Hepatocyte (in vitro differentiated cells): Measurements from ENCODE around the gene CNTN4. TPM values are rescaled to one million over a fixed set of nuclear protein-coding genes. Genes with fewer than 3 reads are reported as not detected.

Source experiments
- DNase-seq: peaks from one replicate; pipeline ENCODE4 v3.0.0-alpha.2; 2016; ENCODE audit warnings: low spot score
- H2AFZ ChIP-seq: fragments of 200-600 bp; sonication (generic); 2 replicates; pipeline ENCODE4 v1.6.0; 2016; ENCODE audit warnings: antibody characterized with exemption, mild to moderate bottlenecking
- H3K27ac ChIP-seq: fragments of 200-600 bp; sonication (generic); 2 replicates; pipeline ENCODE4 v1.5.1; 2016; ENCODE audit warnings: mild to moderate bottlenecking
- H3K27me3 ChIP-seq: fragments of 200-600 bp; sonication (generic); 2 replicates; pipeline ENCODE4 v1.6.1; 2016
- H3K36me3 ChIP-seq: fragments of 200-600 bp; sonication (generic); replicated peaks from 2 replicates; pipeline ENCODE4 v1.5.1; 2016; ENCODE audit warnings: low read depth; ENCODE audit not compliant: insufficient read depth
- H3K4me1 ChIP-seq: fragments of 200-600 bp; sonication (generic); 2 replicates; pipeline ENCODE4 v1.5.1; 2016; ENCODE audit warnings: mild to moderate bottlenecking, moderate library complexity; ENCODE audit not compliant: insufficient read depth
- H3K4me2 ChIP-seq: fragments of 200-600 bp; sonication (generic); 2 replicates; pipeline ENCODE4 v1.6.0; 2016
- H3K4me3 ChIP-seq: fragments of 200-600 bp; sonication (generic); 2 replicates; pipeline ENCODE4 v1.5.1; 2016; ENCODE audit warnings: mild to moderate bottlenecking
- H3K79me2 ChIP-seq: fragments of 200-600 bp; sonication (generic); 2 replicates; pipeline ENCODE4 v1.6.0; 2017; ENCODE audit warnings: mild to moderate bottlenecking
- H3K9me2 ChIP-seq: fragments of 200-600 bp; sonication (generic); replicated peaks from 2 replicates; pipeline ENCODE4 v1.6.0; 2017; ENCODE audit warnings: mild to moderate bottlenecking; ENCODE audit not compliant: insufficient read depth
- H3K9me3 ChIP-seq: fragments of 200-600 bp; sonication (generic); 2 replicates; pipeline ENCODE4 v1.5.1; 2016; ENCODE audit warnings: low read depth, mild to moderate bottlenecking
- H4K20me1 ChIP-seq: fragments of 200-600 bp; sonication (generic); 2 replicates; pipeline ENCODE4 v1.6.0; 2016; ENCODE audit warnings: mild to moderate bottlenecking; ENCODE audit not compliant: insufficient read depth, poor library complexity, severe bottlenecking
- CTCF ChIP-seq: fragments of 200-600 bp; sonication (generic); IDR thresholded peaks from 2 replicates; pipeline ENCODE4 v1.5.1; 2016; ENCODE audit warnings: antibody characterized with exemption, mild to moderate bottlenecking; ENCODE audit not compliant: poor library complexity
- EZH2 ChIP-seq: fragments of 200-600 bp; sonication (generic); IDR thresholded peaks from 2 replicates; pipeline ENCODE4 v1.6.1; 2016; ENCODE audit warnings: antibody characterized with exemption, mild to moderate bottlenecking, borderline replicate concordance
- EZH2phosphoT487 ChIP-seq: fragments of 200-600 bp; sonication (generic); IDR thresholded peaks from one replicate; pipeline ENCODE4 v1.6.1; 2018; ENCODE audit warnings: antibody characterized with exemption, mild to moderate bottlenecking, low read depth, moderate library complexity; ENCODE audit not compliant: unreplicated experiment, severe bottlenecking
- WGBS: methylation state at CpG from one replicate; pipeline ENCODE4 v1.1.6; 2016; ENCODE audit warnings: low lambda C conversion rate; ENCODE audit errors: missing lambda C conversion rate; 5-methylcytosine and 5-hydroxymethylcytosine counted together
- polyA plus RNA-seq: library from polyadenylated mRNA; unstranded; fragments of >200 nt; fragmentation: Nextera tagmentation; extraction: Ambion mirVana; gene quantifications from 2 replicates; pipeline ENCODE4 v1.2.1, GENCODE V29; 2016
- total RNA-seq: library from RNA; depleted of rRNA; stranded (reverse); fragments of >200 nt; gene quantifications from 2 replicates; pipeline ENCODE4 v1.2.3, GENCODE V29; 2014

The CNTN4 gene
- total and polyA plus RNA-seq, 2 experiments from 2014 or later: 17.6 to 30.3 TPM

GRCh38 chr3:2110597-2111117 lies 12.0 kb downstream of the CNTN4 start:
- 71% methylated on average over 2 of the region's 2 CpGs for WGBS
- no peak for DNase-seq
- Histone ChIP-seq H3K27ac (no peak overlapping the region), H3K27me3 (no peaks in the 10 kb centered on the region), H3K4me1 (no peaks in the 10 kb centered on the region), H3K79me2 (peaks cover 33% of the 10 kb centered on the region), H3K9me2 (no peaks in the 10 kb centered on the region), H2AFZ (no peak overlapping the region), H3K9me3 (no peaks in the 10 kb centered on the region), H3K4me3 (no peak overlapping the region), H3K36me3 (no peaks in the 10 kb centered on the region), H4K20me1 (no peaks in the 10 kb centered on the region), H3K4me2 (no peak overlapping the region)
- no peak for TF ChIP-seq EZH2phosphoT487
- no peak for TF ChIP-seq CTCF
- TF ChIP-seq EZH2: no peak

- peaks cover 29% of the 10 kb centered on the region for H3K79me2 ChIP-seq
- H3K36me3 ChIP-seq: no peaks in the 10 kb centered on the region
- H3K27me3 ChIP-seq: no peaks in the 10 kb centered on the region
- H3K9me3 ChIP-seq: no peaks in the 10 kb centered on the region
- no peak for TF ChIP-seq EZH2
- no peak for TF ChIP-seq EZH2phosphoT487
- no peak for TF ChIP-seq CTCF
- no peak overlapping the region for H2AFZ ChIP-seq
- H4K20me1 ChIP-seq: no peaks in the 10 kb centered on the region
- no peak overlapping the region for H3K4me2 ChIP-seq
- no peaks in the 10 kb centered on the region for H3K9me2 ChIP-seq
- no peak overlapping the region for H3K4me3 ChIP-seq
- H3K27ac ChIP-seq: no peak overlapping the region
- DNase-seq: no peak
- 86% methylated on average over 3 of the region's 3 CpGs for WGBS
- H3K4me1 ChIP-seq: no peaks in the 10 kb centered on the region
These were observed 16.1 kb downstream of the CNTN4 start for GRCh38 chr3:2114617-2115275.

DNA sequence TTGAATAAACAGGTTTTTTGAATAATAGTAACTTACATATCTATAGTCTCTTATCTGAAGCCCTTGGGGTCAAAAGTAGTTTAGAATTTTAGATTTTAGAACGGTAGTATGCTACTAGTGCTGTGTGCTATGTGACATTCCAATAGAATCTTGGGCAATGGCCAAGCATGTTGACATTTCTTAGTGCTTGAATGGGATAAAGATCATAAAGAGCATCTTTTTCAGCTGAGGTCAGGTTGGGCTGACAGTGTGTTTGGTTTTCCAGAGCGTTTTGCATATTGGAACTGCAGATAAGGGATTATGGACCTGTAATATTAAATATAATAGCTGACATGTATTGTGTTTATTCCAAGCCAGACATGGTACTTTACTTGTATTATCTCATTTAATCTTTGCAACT lies 32.1 kb downstream of the CNTN4 start:
- H3K4me3 ChIP-seq: no peak overlapping the region
- peaks cover 15% of the 10 kb centered on the region for H3K79me2 ChIP-seq
- H3K9me2 ChIP-seq: no peaks in the 10 kb centered on the region
- no peaks in the 10 kb centered on the region for H3K36me3 ChIP-seq
- no peaks in the 10 kb centered on the region for H3K27me3 ChIP-seq
- no peak for DNase-seq
- WGBS: 39% methylated on average over 2 of the region's 2 CpGs
- peaks cover 13% of the 10 kb centered on the region for H3K4me1 ChIP-seq
- no peak overlapping the region for H3K27ac ChIP-seq
- no peak overlapping the region for H3K4me2 ChIP-seq
- H3K9me3 ChIP-seq: no peaks in the 10 kb centered on the region
- H2AFZ ChIP-seq: no peak overlapping the region
- H4K20me1 ChIP-seq: no peaks in the 10 kb centered on the region
- TF ChIP-seq CTCF (no peak), EZH2 (no peak), EZH2phosphoT487 (no peak)
